Endothelial cell of umbilical vein (primary cell): ENCODE data around the gene PARD3B. TPM values are rescaled to one million over a fixed set of nuclear protein-coding genes. Genes with fewer than 3 reads are reported as not detected.

Source experiments
- BruUV-seq: library from RNA; stranded (reverse); fragments of 400-500 nt; replicated peaks from 2 replicates; lab custom pipeline; 2021; lab: Mats Ljungman, UMichigan
- CTCF ChIA-PET: fragments of 300-600, 350-600 bp; sonication (Branson Sonifier 250); formaldehyde crosslinking; loops from one replicate; lab custom pipeline; 2021; ENCODE audit warnings: antibody characterized with exemption, inconsistent platforms; lab: Charles Lee
- POLR2A ChIA-PET: fragments of 300-600, 350-600 bp; sonication (Branson Sonifier 250); formaldehyde crosslinking; loops from one replicate; lab custom pipeline; 2021; ENCODE audit warnings: antibody characterized with exemption, inconsistent platforms; lab: Charles Lee
- DNase-seq: peaks from one replicate; pipeline ENCODE4 v3.0.0-alpha.2; 2011; ENCODE audit warnings: low read depth, low spot score
- FAIRE-seq: peaks from 2 replicates; lab custom pipeline; 2011; peaks lifted over from hg19 to GRCh38; lab: Jason Lieb, UNC
- H2AFZ ChIP-seq: 2 replicates; pipeline ENCODE4 v1.6.0; 2012; ENCODE audit warnings: low read depth, low read length, control low read depth, inconsistent platforms
- H3K27ac ChIP-seq: 2 replicates; pipeline ENCODE4 v1.5.1; 2011; ENCODE audit warnings: low read depth, mild to moderate bottlenecking, control low read depth, low read length, moderate library complexity; ENCODE audit not compliant: insufficient read depth
- H3K27me3 ChIP-seq, 2 experiments: 2 replicates each; pipeline versions ENCODE4 v1.6.0 to v1.6.1; 2011; ENCODE audit warnings: low read length in 2 of 2, mixed read lengths in 1 of 2; ENCODE audit not compliant: control insufficient read depth in 2 of 2, insufficient read depth in 2 of 2
- H3K36me3 ChIP-seq, 2 experiments: 2 replicates in 1 of 2; 3 replicates in 1 of 2; pipeline ENCODE4 v1.5.1; 2011; ENCODE audit warnings: low read length in 2 of 2, mild to moderate bottlenecking in 1 of 2, moderate library complexity in 1 of 2; ENCODE audit not compliant: control insufficient read depth in 2 of 2, insufficient read depth in 2 of 2; ENCODE audit errors: extremely low read depth in 1 of 2
- H3K4me1 ChIP-seq: 3 replicates; pipeline ENCODE4 v1.5.1; 2011; ENCODE audit warnings: mild to moderate bottlenecking, low read length; ENCODE audit not compliant: control insufficient read depth, insufficient read depth; ENCODE audit errors: extremely low read depth
- H3K4me2 ChIP-seq: 2 replicates; pipeline ENCODE4 v1.6.1; 2011; ENCODE audit warnings: low read length, control low read depth, mixed read lengths; ENCODE audit not compliant: insufficient read depth
- H3K4me3 ChIP-seq, 3 experiments: fragments of 200-600 bp in 1 of 3; sonication (generic), shearing (Covaris generic) in 1 of 3; replicated peaks in 1 of 3; 2 replicates each; pipeline ENCODE4 v1.5.1; 2011 to 2016; ENCODE audit warnings: control low read depth in 3 of 3, low read length in 3 of 3, mild to moderate bottlenecking in 2 of 3, inconsistent platforms in 1 of 3, low read depth in 1 of 3, moderate library complexity in 1 of 3; ENCODE audit not compliant: insufficient read depth in 1 of 3
- H3K79me2 ChIP-seq: 2 replicates; pipeline ENCODE4 v1.6.0; 2012; ENCODE audit warnings: low read length, inconsistent platforms; ENCODE audit not compliant: control insufficient read depth, insufficient read depth
- H3K9ac ChIP-seq: replicated peaks from 2 replicates; pipeline ENCODE3; 2011; ENCODE audit warnings: low read length, control low read depth; ENCODE audit not compliant: insufficient read depth; ENCODE audit errors: extremely low read depth
- H3K9me1 ChIP-seq: replicated peaks from 3 replicates; pipeline ENCODE4 v1.6.0; 2011; ENCODE audit warnings: mild to moderate bottlenecking, low read length; ENCODE audit not compliant: control insufficient read depth, insufficient read depth; ENCODE audit errors: extremely low read depth
- H3K9me3 ChIP-seq: replicated peaks from 2 replicates; pipeline ENCODE4 v1.5.1; 2012; ENCODE audit warnings: low read length, inconsistent platforms; ENCODE audit not compliant: control insufficient read depth, insufficient read depth
- H4K20me1 ChIP-seq: replicated peaks from 2 replicates; pipeline ENCODE3; 2011; ENCODE audit warnings: mild to moderate bottlenecking, low read length; ENCODE audit not compliant: control insufficient read depth, insufficient read depth; ENCODE audit errors: extremely low read depth
- EZH2 ChIP-seq: IDR thresholded peaks from 2 replicates; pipeline ENCODE4 v1.6.1; 2012; ENCODE audit warnings: borderline replicate concordance, low read depth, mild to moderate bottlenecking, moderate library complexity, low read length, inconsistent platforms; ENCODE audit not compliant: severe bottlenecking
- FOS ChIP-seq: IDR thresholded peaks from 2 replicates; pipeline ENCODE4 v1.6.1; 2011; ENCODE audit warnings: mild to moderate bottlenecking, low read length, moderate library complexity, borderline replicate concordance; ENCODE audit not compliant: insufficient read depth
- GATA2 ChIP-seq: IDR thresholded peaks from 2 replicates; pipeline ENCODE4 v1.7.0; 2011; ENCODE audit warnings: low read depth, mild to moderate bottlenecking, moderate library complexity, mixed read lengths, low read length; ENCODE audit not compliant: insufficient read length, insufficient read depth
- JUN ChIP-seq: IDR thresholded peaks from 2 replicates; pipeline ENCODE4 v1.6.1; 2011; ENCODE audit warnings: borderline replicate concordance, low read depth; ENCODE audit not compliant: insufficient read length, insufficient read depth
- MYC ChIP-seq: IDR thresholded peaks from one replicate; pipeline ENCODE4 v1.6.1; 2011; ENCODE audit warnings: mild to moderate bottlenecking, low read depth, low read length
- POLR2A ChIP-seq: IDR thresholded peaks from 2 replicates; pipeline ENCODE4 v1.6.1; 2012; ENCODE audit warnings: low read depth, mild to moderate bottlenecking, control low read depth, low read length
- POLR2AphosphoS5 ChIP-seq: IDR thresholded peaks from 2 replicates; pipeline ENCODE4 v1.6.1; 2012; ENCODE audit warnings: low read depth, mild to moderate bottlenecking, control low read depth, low read length, moderate library complexity; ENCODE audit not compliant: insufficient read depth
- dilution Hi-C: fragments of 300-500 bp; cut with MboI; formaldehyde crosslinking; loops from one replicate; pipeline ENCODE4 v1.15.0; 2019; ENCODE audit warnings: low sequenced_read_pairs; ENCODE audit not compliant: extremely low pct_ligation_motif_present
- intact Hi-C: fragments of 100-400 bp; cut with micrococcal nuclease; formaldehyde crosslinking; loops from one replicate; pipeline ENCODE4 v1.10.0; 2022
- polyA plus RNA-seq, 4 experiments: library from polyadenylated mRNA; depleted of rRNA in 3 of 4; stranded (reverse) in 3 of 4; unstranded in 1 of 4; fragments of >200 nt; gene quantifications; 2 replicates each; pipeline versions ENCODE4 v1.2.1 to v1.2.3, GENCODE V29; 2011 to 2012; ENCODE audit warnings: missing spikeins in 1 of 4
- total RNA-seq: library from RNA; stranded (reverse); gene quantifications from 2 replicates; pipeline ENCODE4 v1.2.3, GENCODE V29; 2021
- TF ChIP-seq, protein P1 (sequence below): IDR thresholded peaks from 2 replicates; pipeline ENCODE4 v1.6.1; 2011; ENCODE audit not compliant: insufficient read depth, insufficient read length
- TF ChIP-seq, protein P2 (sequence below), 2 donors: IDR thresholded peaks; 1 replicate in 1 of 2; 2 replicates in 1 of 2; pipeline ENCODE4 v1.5.1; 2011; ENCODE audit warnings: low read length in 2 of 2, mild to moderate bottlenecking in 2 of 2, moderate library complexity in 2 of 2, control low read depth in 1 of 2, inconsistent platforms in 1 of 2, low read depth in 1 of 2; ENCODE audit not compliant: insufficient read depth in 1 of 2; ENCODE audit errors: extremely low read depth in 1 of 2

PARD3B gene
- total and polyA plus RNA-seq, 2 donors (not counting 3 experiments of a cell fraction or from before 2014, with no cell fraction given): 2.2 to 30.9 TPM

DNA sequence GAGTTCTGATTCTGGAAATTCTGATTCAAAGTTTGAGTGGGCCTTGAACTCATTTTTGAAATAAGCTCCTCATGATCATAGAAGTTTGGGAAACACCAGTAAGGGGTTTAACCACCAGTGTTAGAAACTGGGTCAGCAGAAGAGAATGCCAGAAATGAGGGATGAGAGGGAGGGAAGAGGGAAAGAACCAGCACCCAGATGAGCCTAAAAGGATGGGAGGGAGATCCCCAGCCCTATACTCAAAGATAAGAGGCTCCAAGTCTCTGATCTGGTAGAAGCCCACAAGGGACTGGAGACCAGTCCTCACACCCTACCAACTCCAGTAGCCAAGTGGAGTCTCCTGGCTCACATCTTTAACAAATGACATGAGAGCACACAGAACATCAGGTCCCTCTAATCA lies 832.0 kb downstream of the PARD3B start:
- H4K20me1 ChIP-seq: no peaks in the 10 kb centered on the region
- no peaks in the 10 kb centered on the region for H3K36me3 ChIP-seq
- no peak overlapping the region for H3K27ac ChIP-seq
- FAIRE-seq (no peak), DNase-seq (no peak)
- dilution Hi-C loops (no loop called here), intact Hi-C loops (no loop called here)
- no peaks in the 10 kb centered on the region for H3K27me3 ChIP-seq
- H3K9me3 ChIP-seq: no peaks in the 10 kb centered on the region
- H3K9me1 ChIP-seq: no peaks in the 10 kb centered on the region
- no peak overlapping the region for H2AFZ ChIP-seq
- CTCF ChIA-PET: interaction anchor here (0.8 kb wide), 1 partner anchor 1117 kb away, joined by 3 read pairs; no protein-coding TSS in a partner anchor
- TF ChIP-seq GATA2: no peak
- BruUV-seq: no TSS peak
- H3K9ac ChIP-seq: no peak overlapping the region
- H3K4me3 ChIP-seq: no peak overlapping the region
- H3K79me2 ChIP-seq: no peaks in the 10 kb centered on the region
- POLR2A ChIA-PET: no interaction called here
- H3K4me2 ChIP-seq: no peak overlapping the region
- H3K4me1 ChIP-seq: no peaks in the 10 kb centered on the region

DNA sequence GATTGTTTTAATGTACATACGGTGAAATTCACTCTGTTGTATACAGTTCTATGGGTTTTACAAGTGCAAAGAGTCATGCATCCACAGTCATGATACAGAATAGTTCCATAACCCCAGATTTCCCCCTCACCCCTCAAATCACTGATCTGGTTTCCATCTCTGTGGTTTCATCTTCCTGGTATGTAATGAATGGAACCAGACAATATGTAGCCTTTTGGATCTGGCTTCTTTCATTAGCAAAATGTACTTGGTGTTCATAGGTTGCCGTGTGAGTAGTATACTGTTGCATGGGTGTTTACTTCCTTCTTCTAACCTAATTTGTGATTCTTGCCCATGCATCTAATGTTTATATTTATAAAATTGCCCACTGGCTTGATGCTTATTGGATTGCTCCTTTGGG lies 838.3 kb downstream of the PARD3B start:
- Histone ChIP-seq H3K27me3 (no peaks in the 10 kb centered on the region), H4K20me1 (no peaks in the 10 kb centered on the region), H3K9me3 (no peaks in the 10 kb centered on the region), H3K36me3 (no peaks in the 10 kb centered on the region), H3K79me2 (no peaks in the 10 kb centered on the region), H3K27ac (no peak overlapping the region), H3K9ac (no peak overlapping the region), H3K9me1 (no peaks in the 10 kb centered on the region), H3K4me3 (no peak overlapping the region), H3K4me1 (no peaks in the 10 kb centered on the region), H2AFZ (no peak overlapping the region), H3K4me2 (no peak overlapping the region)
- intact Hi-C loops (no loop called here), dilution Hi-C loops (no loop called here)
- DNase-seq (no peak), FAIRE-seq (no peak)
- TF ChIP-seq FOS: no peak
- TF ChIP-seq JUN: no peak
- TF ChIP-seq EZH2: no peak
- no peak for TF ChIP-seq POLR2AphosphoS5
- no peak for TF ChIP-seq GATA2
- no peak for TF ChIP-seq POLR2A
- TF ChIP-seq, protein P1, sequence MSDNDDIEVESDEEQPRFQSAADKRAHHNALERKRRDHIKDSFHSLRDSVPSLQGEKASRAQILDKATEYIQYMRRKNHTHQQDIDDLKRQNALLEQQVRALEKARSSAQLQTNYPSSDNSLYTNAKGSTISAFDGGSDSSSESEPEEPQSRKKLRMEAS: no peak
- TF ChIP-seq, protein P2, sequence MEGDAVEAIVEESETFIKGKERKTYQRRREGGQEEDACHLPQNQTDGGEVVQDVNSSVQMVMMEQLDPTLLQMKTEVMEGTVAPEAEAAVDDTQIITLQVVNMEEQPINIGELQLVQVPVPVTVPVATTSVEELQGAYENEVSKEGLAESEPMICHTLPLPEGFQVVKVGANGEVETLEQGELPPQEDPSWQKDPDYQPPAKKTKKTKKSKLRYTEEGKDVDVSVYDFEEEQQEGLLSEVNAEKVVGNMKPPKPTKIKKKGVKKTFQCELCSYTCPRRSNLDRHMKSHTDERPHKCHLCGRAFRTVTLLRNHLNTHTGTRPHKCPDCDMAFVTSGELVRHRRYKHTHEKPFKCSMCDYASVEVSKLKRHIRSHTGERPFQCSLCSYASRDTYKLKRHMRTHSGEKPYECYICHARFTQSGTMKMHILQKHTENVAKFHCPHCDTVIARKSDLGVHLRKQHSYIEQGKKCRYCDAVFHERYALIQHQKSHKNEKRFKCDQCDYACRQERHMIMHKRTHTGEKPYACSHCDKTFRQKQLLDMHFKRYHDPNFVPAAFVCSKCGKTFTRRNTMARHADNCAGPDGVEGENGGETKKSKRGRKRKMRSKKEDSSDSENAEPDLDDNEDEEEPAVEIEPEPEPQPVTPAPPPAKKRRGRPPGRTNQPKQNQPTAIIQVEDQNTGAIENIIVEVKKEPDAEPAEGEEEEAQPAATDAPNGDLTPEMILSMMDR (IDR thresholded peaks at IDR 0.05; ENCODE audit: extremely low read depth in 1 of 2, insufficient read depth in 1 of 2, low read depth in 1 of 2, low read length in 2 of 2): no peak
- no peak for TF ChIP-seq MYC
- ChIA-PET POLR2A (no interaction called here), CTCF (interaction anchor here (1.0 kb wide), 1 partner anchor 13 kb away, joined by 3 read pairs; no protein-coding TSS in a partner anchor)
- no TSS peak for BruUV-seq
